ELR (cell line): ENCODE measurements around the gene TBC1D5.

Experiments used
- DNase-seq: peaks from one replicate; pipeline ENCODE4 v3.0.0-alpha.2; 2015; ENCODE audit warnings: low read depth

Gene TBC1D5

DNA sequence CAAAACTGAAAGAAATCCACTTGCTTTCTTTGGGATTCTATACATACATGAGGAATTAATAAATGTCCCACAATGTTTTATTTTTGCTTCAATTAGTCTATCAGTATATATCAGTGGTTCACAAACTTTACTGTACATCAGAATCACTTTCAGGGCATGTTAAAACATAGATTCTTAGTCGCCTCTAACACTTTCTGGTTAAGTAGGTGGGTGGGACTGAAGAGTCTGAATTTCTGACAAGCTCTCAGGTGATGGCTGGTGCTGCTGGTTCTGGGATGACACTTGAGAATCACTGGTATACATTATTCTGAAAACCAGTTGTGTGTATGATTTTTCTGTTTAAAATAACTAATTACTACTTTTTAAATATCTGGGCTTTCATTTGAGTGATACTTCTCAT lies 393.3 kb downstream of the TBC1D5 start:
- DNase-seq = no peak

GRCh38 chr3:17342119-17342518 lies 400.3 kb downstream of the TBC1D5 start:
- DNase-seq = no peak

DNA sequence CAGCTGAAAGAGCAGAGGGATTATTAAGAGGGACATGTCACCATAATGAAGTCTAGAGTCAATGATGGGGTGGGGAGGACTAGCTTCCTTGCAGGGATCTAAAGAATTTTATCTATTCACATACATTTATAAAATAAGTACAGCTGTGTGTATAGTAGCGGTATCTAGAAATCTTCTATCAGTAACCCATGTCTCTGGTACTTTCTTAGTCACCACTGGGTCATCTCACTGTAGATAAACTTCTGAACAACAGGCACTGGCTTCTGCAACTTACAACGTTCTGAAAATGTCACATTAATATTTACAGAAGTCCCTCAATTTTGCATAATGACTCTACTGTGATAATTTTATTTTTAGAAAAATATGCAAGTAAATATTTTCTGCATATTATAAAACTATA lies 401.7 kb downstream of the TBC1D5 start:
- DNase-seq = no peak

DNA sequence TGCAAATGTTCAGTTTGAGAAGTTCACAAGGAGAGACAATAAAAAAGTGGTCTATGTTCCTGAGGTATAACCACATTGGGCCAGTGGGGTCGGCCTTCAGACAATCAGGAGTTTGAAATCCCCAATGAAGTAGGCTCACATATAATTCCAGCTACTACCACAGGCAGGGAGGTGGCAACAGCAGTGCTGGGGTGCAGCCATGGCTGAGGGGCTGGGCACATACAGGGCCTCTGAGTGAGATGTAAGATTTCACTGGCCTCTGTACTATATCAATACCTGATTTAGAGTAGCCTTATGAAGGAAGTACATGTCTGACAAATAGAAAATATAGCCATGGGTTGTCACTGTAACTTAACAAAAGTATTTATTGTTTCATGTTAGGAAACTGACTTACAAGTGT lies 402.2 kb downstream of the TBC1D5 start:
- no peak for DNase-seq

GRCh38 chr3:17339132-17339575 lies 403.3 kb downstream of the TBC1D5 start:
- DNase-seq = no peak

DNA sequence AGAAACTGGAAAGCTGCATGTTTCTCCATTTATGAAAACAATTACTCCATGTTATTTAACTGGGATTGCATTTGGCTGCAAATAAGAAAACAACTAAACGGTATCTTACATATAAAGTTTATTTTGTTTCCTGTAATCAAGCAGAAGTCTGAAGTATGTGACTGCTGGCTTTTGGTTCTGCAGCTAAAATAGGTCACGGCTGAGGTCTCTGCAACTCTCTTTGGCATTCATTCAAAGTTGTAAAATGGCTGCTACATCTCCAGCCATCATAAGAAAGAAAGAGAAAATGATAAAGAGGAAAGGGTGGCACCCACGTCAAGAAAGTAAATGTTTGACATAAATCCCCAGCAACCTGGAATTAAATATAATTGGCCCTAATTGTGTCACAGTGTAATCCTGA lies 406.1 kb downstream of the TBC1D5 start:
- no peak for DNase-seq

GRCh38 chr3:17333893-17334292 lies 408.5 kb downstream of the TBC1D5 start:
- no peak for DNase-seq

GRCh38 chr3:17333446-17333845 lies 409.0 kb downstream of the TBC1D5 start:
- DNase-seq = no peak

DNA sequence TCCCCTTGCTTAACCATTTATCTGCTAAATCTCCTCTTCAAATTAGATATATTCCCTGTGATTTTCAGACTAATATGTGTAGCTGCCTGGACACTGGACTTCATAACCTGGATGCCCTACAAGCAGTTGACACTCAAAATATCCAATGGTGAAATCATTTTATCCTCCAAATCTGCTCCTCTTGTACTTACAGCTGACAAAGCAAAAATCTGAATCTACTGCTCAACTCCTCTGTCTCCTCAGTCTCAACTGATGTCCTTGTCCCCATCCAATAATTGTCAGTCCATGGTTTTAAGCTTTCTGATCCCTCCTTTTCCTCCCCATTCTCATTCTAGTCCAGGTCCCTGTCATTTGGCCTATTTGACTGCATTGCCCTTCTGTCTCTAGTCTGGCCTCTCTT lies 411.8 kb downstream of the TBC1D5 start:
- DNase-seq = no peak

GRCh38 chr3:17329927-17330326 lies 412.5 kb downstream of the TBC1D5 start:
- no peak for DNase-seq

DNA sequence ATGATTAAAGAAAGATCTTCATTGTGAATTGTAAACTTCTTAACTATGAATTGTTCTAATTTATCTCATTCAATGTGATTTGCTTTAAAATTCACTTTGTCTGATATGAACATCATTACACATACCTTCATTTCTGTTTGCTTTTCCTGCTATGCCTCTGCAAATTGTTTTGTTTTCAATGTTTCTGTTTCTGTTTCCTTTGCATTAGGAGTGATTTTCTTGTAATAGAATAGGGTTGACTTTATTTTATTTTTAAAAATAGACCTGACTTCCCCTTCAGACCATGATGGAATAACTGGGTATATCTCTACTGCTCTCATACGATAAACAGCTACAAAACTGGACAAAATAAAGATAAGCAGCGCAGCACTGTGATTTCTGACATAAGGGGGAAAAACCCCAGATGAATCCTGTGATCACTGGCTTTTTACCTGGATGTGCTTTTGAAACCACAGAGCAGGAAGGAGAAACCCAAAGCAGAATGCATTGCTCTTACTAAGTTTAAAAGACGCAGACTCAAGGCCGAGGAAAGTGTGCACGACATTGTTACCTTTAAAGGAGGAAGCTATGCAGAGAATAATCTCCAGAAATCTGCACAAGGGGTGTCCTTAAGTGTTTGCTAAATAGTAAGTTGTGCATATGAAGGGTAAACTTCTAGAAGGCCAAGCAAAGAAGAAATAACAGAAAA lies 420.2 kb downstream of the TBC1D5 start:
- DNase-seq = no peak

DNA sequence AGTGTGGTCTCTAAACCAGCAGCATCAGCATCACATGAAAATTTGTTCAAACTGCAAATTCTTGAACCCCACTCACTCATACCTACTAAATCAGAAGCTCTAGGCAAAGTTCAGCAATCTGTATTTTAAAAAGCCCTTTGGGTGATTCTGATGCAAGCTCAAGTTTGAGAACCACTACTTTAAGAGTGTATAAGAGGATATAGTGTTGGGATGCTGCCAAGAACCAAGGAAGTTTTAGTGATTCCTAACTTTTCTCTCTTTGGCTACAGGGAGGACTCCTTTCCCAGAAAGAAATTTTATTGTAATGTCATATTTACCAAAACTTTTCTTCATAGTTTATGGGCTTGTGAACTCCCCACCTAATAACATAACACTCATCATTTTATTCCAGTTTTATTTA lies 422.2 kb downstream of the TBC1D5 start:
- no peak for DNase-seq

- no peak for DNase-seq
Observed at GRCh38 chr3:17315897-17316296, 426.5 kb downstream of the TBC1D5 start.

- DNase-seq = no peak
Observed at GRCh38 chr3:17314171-17314570, 428.3 kb downstream of the TBC1D5 start.

DNA sequence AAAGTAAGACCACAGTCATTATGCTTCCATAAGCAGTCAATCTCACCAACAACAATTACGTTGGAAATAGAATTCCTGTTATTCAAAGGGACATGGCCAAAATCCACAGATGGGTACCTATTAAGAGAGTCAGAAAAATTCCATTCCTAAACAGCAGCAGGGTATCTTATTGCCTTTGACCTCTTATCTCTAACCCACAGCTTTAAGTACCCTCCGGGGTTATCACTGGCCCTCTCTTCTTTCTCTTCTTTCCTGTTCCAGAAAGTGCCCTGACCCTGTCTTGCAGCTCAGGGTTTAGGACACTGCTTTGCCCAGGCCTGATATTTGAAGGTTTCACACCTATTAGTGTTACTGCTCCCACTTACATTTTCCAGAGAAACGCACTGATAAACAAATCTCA lies 428.7 kb downstream of the TBC1D5 start:
- DNase-seq = no peak

- no peak for DNase-seq
Observed at GRCh38 chr3:17310983-17311382, 431.4 kb downstream of the TBC1D5 start.

- DNase-seq = no peak
Observed at GRCh38 chr3:17307887-17308286, 434.5 kb downstream of the TBC1D5 start.

GRCh38 chr3:17307482-17307881 lies 434.9 kb downstream of the TBC1D5 start:
- peak; percentile 3 for DNase-seq

GRCh38 chr3:17304969-17305368 lies 437.5 kb downstream of the TBC1D5 start:
- DNase-seq = no peak

GRCh38 chr3:17302774-17303173 lies 439.7 kb downstream of the TBC1D5 start:
- DNase-seq = peak; percentile 3

- DNase-seq = no peak
Observed at GRCh38 chr3:17302170-17302569, 440.3 kb downstream of the TBC1D5 start.

DNA sequence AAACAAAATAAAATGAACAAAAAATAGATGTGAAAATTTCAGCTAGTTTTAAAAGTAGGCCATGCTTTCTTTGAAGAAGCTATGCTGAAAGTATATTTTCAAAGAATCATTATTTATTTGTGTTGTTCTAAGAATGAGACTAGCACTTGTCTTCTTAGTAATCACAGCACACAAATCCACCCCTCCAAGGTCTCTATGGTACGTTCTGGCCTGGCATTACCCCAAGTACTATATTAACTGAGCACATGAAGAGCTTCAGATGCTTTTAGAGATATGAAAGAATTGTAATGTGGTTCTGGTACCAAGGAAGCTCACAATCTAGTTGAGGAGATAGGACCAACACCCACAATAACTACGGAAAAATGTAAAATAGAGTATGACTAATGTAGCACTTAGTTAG lies 441.2 kb downstream of the TBC1D5 start:
- no peak for DNase-seq

DNA sequence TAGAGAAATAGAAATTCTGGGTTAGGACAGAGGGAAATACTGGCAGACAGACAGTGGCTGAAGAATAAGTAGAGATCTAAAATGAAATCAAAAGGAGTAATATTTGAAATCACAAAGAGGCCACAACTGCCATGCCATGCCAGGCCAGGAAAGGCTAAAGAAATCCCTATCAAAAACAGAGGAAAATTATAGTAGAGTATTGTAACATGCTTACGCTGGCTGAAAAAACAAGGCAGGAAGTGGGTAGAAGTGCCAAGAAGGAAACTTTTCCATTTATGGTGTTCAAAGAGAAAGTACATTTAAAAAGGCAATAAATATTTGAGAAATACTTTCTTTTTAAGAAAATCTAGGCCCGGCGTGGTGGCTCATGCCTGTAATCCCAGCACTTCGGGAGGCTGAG lies 442.0 kb downstream of the TBC1D5 start:
- no peak for DNase-seq

DNA sequence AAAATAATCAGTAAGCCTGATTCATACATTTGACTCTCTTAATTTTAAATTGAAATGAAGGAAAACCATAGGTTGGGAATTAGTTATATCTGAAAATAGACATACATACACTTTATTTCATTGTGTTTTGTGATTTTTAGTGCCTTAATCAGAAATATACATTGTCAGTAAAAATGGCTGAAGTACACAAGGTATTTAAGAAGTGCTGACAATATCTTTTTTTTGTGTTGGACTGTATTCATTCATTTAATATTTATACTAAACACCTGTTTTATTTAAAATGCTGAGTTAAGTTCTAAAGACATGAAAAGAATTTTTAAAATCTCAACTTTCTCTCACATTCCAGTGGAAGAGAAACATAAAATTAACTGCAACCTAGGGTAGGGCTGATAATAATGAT lies 444.4 kb downstream of the TBC1D5 start:
- no peak for DNase-seq

GRCh38 chr3:17292556-17292955 lies 449.9 kb downstream of the TBC1D5 start:
- DNase-seq = no peak
